ENCODE data around the gene ANKRD27.

The ANKRD27 gene

DNA sequence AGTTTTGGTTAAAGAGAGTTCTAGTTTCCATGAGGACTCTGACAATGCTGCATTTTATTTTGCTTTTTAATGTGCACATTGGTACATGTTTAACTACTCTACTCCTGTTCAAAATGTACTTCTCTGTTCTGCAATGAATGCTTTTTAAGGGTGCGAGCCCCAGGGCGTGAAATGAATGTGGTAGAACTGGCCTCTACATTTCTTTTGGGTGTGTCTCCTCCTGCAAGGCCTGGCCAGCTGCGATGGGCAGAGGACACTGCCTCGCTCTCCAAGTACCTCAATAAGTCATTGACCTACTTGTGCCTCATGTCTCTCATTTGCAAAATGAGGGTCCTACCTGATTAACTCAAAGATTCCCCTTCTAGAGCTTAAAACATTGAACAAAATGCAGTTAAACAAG lies 7.3 kb upstream of the ANKRD27 start:
- no peak for DNase-seq (ENCODE audit: low read depth)
- TF ChIP-seq, protein P1, sequence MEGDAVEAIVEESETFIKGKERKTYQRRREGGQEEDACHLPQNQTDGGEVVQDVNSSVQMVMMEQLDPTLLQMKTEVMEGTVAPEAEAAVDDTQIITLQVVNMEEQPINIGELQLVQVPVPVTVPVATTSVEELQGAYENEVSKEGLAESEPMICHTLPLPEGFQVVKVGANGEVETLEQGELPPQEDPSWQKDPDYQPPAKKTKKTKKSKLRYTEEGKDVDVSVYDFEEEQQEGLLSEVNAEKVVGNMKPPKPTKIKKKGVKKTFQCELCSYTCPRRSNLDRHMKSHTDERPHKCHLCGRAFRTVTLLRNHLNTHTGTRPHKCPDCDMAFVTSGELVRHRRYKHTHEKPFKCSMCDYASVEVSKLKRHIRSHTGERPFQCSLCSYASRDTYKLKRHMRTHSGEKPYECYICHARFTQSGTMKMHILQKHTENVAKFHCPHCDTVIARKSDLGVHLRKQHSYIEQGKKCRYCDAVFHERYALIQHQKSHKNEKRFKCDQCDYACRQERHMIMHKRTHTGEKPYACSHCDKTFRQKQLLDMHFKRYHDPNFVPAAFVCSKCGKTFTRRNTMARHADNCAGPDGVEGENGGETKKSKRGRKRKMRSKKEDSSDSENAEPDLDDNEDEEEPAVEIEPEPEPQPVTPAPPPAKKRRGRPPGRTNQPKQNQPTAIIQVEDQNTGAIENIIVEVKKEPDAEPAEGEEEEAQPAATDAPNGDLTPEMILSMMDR (IDR thresholded peaks at IDR 0.05; ENCODE audit: control insufficient read depth, extremely low read depth, insufficient read depth), result no peak
- H3K4me3 ChIP-seq (ENCODE audit: low read depth, low read length), result no peak overlapping the region

DNA sequence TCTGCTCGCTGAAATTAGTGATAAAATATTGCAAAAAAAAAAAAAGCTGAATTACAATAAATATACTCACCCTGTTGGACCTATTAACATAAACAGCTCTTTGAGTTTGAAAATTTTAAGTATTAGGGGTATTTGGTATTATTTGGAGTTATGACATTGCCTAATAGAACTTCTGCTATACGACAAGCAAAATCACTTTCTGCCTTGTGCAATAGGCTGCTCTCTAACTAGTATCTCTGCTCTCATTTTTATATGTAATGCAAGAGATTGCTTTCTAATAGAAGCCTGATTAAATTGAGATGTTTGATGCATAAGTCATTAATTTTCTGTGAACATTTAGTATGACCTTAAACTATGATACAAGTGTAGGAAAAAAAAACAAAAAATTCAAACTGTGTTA lies 6.0 kb upstream of the ANKRD27 start:
- no peak overlapping the region for H3K4me3 ChIP-seq (ENCODE audit: low read depth, low read length)
- TF ChIP-seq, protein P1 (IDR thresholded peaks at IDR 0.05; ENCODE audit: control insufficient read depth, extremely low read depth, insufficient read depth), result no peak
- DNase-seq (ENCODE audit: low read depth), result no peak

DNA sequence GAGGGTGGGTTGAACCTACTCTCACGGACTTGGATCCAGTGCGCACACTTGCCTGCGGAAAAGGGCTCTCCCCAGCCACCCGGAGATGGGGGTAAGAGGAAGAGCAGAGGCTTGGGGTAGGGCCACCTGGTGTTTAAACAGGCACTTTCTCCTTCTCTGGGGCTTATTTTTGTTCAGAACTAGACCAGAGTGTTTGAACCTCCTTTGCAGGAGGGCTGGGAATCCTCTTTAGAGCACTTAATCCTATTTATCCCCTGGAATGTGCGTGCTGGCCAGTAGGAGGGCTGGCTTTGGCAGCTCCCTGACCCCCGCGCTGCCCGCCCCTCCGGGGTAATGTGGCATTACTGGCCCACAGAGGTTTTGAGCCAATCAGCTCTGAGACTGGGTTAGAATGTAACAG lies 2.7 kb upstream of the ANKRD27 start:
- no peak for DNase-seq (ENCODE audit: low read depth)
- TF ChIP-seq, protein P1 (IDR thresholded peaks at IDR 0.05; ENCODE audit: control insufficient read depth, extremely low read depth, insufficient read depth), result no peak
- H3K4me3 ChIP-seq (ENCODE audit: low read depth, low read length), result no peak overlapping the region

DNA sequence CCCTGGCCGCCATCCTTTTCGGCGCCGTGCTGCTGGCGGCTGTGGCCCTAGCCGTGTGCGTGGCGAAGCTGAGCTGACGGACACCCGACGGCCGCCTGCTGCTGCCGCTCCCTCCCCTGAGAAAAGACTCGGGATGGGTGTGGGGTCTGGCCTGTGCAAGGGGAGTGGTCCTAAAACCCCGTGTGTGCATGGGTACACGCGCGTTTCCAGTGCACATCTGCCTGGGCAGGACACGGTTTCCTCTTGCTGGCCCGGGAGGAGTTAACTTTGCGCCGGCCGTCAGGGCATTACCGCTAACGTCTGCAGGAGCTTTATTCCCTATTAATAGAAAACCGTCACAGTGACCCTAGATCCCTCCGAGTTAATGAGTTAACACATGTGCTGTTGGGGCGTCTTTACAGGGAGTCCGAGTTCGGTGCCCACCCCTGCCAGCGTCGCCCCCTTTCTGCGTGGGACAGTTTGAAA lies 1.9 kb upstream of the ANKRD27 start:
- no peak overlapping the region for H3K4me3 ChIP-seq (ENCODE audit: low read depth, low read length)
- TF ChIP-seq, protein P1 (IDR thresholded peaks at IDR 0.05; ENCODE audit: control insufficient read depth, extremely low read depth, insufficient read depth), result no peak
- DNase-seq (ENCODE audit: low read depth), result no peak

DNA sequence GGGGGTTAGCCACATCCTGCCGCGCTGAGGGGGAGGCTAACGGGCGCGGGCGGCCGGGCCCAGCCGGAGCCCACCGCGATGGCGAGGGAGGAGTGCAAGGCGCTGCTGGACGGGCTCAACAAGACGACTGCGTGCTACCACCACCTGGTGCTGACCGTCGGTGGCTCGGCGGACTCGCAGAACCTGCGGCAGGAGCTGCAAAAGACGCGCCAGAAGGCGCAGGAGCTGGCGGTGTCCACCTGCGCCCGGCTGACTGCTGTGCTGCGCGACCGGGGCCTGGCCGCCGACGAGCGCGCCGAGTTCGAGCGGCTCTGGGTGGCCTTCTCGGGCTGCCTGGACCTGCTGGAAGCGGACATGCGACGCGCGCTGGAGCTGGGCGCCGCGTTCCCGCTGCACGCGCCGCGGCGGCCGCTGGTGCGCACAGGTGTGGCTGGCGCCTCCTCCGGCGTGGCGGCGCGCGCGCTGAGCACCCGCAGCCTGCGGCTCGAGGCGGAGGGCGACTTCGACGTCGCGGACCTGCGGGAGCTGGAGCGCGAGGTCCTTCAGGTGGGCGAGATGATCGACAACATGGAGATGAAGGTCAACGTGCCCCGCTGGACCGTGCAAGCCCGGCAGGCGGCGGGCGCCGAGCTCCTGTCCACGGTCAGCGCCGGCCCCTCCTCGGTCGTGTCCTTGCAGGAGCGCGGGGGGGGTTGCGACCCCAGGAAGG lies 1.4 kb upstream of the ANKRD27 start:
- H3K4me3 ChIP-seq (ENCODE audit: low read depth, low read length), result peak overlapping the region; percentile 80
- TF ChIP-seq, protein P1 (IDR thresholded peaks at IDR 0.05; ENCODE audit: control insufficient read depth, extremely low read depth, insufficient read depth), result 0 out of 2 replicates have a peak, but pooled peaks have one; percentile 15
- no peak for DNase-seq (ENCODE audit: low read depth)

DNA sequence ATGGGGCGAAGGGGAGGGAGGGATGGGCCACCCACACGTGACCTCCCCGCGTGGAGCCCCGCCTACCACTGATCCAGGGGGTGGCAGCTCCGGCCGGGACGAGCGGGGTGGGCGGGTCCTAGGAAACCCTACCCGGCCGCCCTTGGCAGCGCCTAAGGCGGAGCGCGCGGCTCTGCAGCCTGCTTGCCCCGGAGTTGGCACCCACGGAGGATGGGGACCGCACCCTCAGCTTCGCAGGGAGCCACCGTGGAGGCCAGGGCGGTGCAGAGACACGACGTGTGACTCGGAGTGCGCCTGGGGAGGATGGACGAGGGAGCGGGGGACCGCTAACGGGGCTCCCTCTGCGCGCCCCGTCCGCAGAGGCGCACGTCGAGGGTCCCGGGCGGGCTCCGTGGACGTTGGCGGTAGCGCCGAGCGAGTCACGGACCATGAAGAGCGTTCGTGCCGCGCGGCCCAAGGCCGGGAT lies 773 bp upstream of the ANKRD27 start, which contains the start of gene RGS9BP:
TSS of gene RGS9BP (plus strand) at position 129 of the 466 bp plus-strand sequence. CDS start 416 bp downstream, outside the sequence.
- no peak for DNase-seq (ENCODE audit: low read depth)
- TF ChIP-seq, protein P1 (IDR thresholded peaks at IDR 0.05; ENCODE audit: control insufficient read depth, extremely low read depth, insufficient read depth), result no peak
- peak within 1 kb of the TSS; percentile 80 for H3K4me3 ChIP-seq (ENCODE audit: low read depth, low read length)

All from LNCaP clone FGC (cell line).